SIG-M5 (cell line): ENCODE results near the gene EIF2A.
"Not testable (repeated sequence)": the region's sequence is repeated elsewhere in the genome, so short reads cannot be mapped to it uniquely, and the experiment has no call there.

Experiments
- DNase-seq: peaks from one replicate; lab custom pipeline; 2025; lab: John Stamatoyannopoulos, UW

EIF2A gene

GRCh38 chr3:150546226-150547044 lies at the start of gene EIF2A, which contains the start of gene SERP1:
TSS of gene EIF2A (plus strand) at chr3:150546787. CDS start at chr3:150546803, 16 bp downstream.
TSS of gene SERP1 (minus strand) at chr3:150546496. CDS start at chr3:150546135, 361 bp downstream.
- peak; percentile 91 for DNase-seq

GRCh38 chr3:150497956-150498355 lies 48.6 kb upstream of the EIF2A start:
- DNase-seq, result no peak

- DNase-seq, result not testable (repeated sequence)
Observed at GRCh38 chr3:150500960-150501359, 45.6 kb upstream of the EIF2A start.

GRCh38 chr3:150503402-150504099 lies 43.0 kb upstream of the EIF2A start:
- DNase-seq, result no peak

- DNase-seq, result no peak
Observed at GRCh38 chr3:150504483-150504882, 42.1 kb upstream of the EIF2A start.

GRCh38 chr3:150508401-150508800 lies 38.2 kb upstream of the EIF2A start:
- DNase-seq, result no peak

- DNase-seq, result no peak
Observed at GRCh38 chr3:150509780-150510179, 36.8 kb upstream of the EIF2A start.

GRCh38 chr3:150511122-150511821 lies 35.3 kb upstream of the EIF2A start:
- DNase-seq, result no peak

- no peak for DNase-seq
Observed at GRCh38 chr3:150515210-150515609, 31.4 kb upstream of the EIF2A start.

GRCh38 chr3:150519026-150519425 lies 27.6 kb upstream of the EIF2A start:
- no peak for DNase-seq

- no peak for DNase-seq
Observed at GRCh38 chr3:150520408-150520807, 26.2 kb upstream of the EIF2A start.

GRCh38 chr3:150521463-150521862 lies 25.1 kb upstream of the EIF2A start:
- no peak for DNase-seq

- no peak for DNase-seq
Observed at GRCh38 chr3:150523538-150523937, 23.0 kb upstream of the EIF2A start.

GRCh38 chr3:150527464-150528255 lies 18.9 kb upstream of the EIF2A start:
- DNase-seq, result no peak

- no peak for DNase-seq
Observed at GRCh38 chr3:150528354-150528797, 18.2 kb upstream of the EIF2A start.

- no peak for DNase-seq
Observed at GRCh38 chr3:150531775-150532174, 14.8 kb upstream of the EIF2A start.

GRCh38 chr3:150535204-150535603 lies 11.4 kb upstream of the EIF2A start:
- no peak for DNase-seq

GRCh38 chr3:150538324-150539208 lies 8.0 kb upstream of the EIF2A start:
- DNase-seq, result no peak

- no peak for DNase-seq
Observed at GRCh38 chr3:150540297-150540696, 6.3 kb upstream of the EIF2A start.

GRCh38 chr3:150540991-150541390 lies 5.6 kb upstream of the EIF2A start:
- DNase-seq, result no peak

GRCh38 chr3:150543128-150543527 lies 3.5 kb upstream of the EIF2A start:
- DNase-seq, result no peak
